ENCODE data around the gene TOM1L2. TPM values are rescaled to one million over a fixed set of nuclear protein-coding genes. Genes with fewer than 3 reads are reported as not detected.
A peak's percentile ranks its signal among the peaks of the same experiment; 100 is the strongest.
"Not testable (repeated sequence)": the region's sequence is repeated elsewhere in the genome, so short reads cannot be mapped to it uniquely, and the experiment has no call there.

Gene TOM1L2
- total RNA-seq, 1 donor from 2014 or later, result 100 TPM

DNA sequence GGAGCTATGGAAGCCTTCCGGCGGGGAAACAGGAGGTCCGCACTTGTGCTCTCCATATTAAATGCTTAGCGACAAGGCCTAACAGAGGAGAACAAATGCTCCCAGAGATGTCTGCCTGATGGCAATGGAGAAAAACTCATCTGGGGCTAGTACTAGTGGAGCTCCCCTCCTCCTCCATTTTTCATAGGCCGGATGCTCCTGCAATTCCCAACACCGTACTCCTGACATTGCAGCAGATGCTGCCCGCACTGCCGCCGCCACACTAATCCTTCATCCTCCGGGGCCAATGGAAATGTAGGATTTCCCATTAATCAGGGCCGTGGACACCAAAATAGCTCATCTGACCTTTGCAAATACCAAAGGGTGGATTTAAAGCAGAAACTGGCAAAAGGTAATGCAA, 27.5 kb downstream of the TOM1L2 start:
- no peak for DNase-seq (ENCODE audit: low read depth)

- no peak for DNase-seq (ENCODE audit: low read depth)
These were observed 28.0 kb downstream of the TOM1L2 start for GRCh38 chr17:17944242-17944641.

DNA sequence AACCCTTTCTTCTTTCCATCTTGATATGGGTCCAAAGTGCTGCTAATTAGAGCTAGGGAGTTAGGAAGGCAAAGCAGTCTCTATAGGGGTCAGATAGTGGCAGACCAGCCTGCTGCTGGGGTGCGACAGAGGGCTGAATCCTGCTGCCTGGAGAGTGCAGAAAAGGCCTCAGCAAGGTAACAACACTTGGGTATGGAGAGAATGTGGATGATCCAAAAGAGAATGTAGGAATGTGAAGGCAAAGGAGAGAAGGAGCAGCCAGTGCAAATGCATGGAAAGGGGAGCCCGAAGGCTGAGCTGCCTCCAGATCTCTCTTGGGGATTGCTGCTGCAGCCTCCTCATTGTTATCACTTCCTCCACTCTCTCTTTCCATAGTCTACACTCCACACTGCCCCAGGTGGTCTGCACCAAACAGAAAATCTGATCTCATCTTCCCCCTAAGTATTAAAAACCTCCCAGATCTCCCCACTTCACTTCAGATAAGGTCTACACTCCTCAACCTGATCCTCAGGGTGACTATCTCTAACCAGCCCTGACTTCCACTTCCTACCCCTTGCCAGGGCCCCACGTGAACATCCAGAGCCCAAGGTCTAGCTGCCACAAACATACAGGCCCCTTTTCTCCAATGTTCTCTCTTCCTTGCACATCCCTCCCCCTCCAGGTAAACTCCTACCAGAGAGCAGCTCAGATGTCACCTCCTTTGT, 28.8 kb downstream of the TOM1L2 start:
- DNase-seq (ENCODE audit: low read depth), result no peak

DNA sequence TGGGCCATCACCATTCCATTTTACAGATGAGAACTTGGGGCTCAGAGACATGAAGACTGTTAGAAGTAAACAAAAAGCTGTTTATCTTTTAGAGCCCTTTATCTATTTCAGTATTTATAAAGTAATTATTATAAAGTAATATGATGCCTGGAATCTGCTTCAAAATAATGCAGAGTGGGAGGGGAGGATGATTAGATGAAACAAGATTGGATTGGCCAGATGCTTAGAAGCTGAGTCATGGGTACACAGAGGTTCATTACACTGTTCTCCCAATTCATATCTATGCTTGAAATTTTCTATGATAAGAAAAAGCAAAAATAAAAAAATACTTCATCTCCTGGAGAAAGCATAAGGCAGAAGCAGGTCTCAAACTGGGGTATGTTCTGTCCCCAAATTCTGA, 29.4 kb downstream of the TOM1L2 start:
- DNase-seq (ENCODE audit: low read depth), result peak; percentile 40

- no peak for DNase-seq (ENCODE audit: low read depth)
These were observed 31.2 kb downstream of the TOM1L2 start for GRCh38 chr17:17941015-17941414.

GRCh38 chr17:17940441-17940911, 31.7 kb downstream of the TOM1L2 start:
- peak; percentile 74 for DNase-seq (ENCODE audit: low read depth)

GRCh38 chr17:17939941-17940340, 32.3 kb downstream of the TOM1L2 start:
- DNase-seq (ENCODE audit: low read depth), result not testable (repeated sequence)

DNA sequence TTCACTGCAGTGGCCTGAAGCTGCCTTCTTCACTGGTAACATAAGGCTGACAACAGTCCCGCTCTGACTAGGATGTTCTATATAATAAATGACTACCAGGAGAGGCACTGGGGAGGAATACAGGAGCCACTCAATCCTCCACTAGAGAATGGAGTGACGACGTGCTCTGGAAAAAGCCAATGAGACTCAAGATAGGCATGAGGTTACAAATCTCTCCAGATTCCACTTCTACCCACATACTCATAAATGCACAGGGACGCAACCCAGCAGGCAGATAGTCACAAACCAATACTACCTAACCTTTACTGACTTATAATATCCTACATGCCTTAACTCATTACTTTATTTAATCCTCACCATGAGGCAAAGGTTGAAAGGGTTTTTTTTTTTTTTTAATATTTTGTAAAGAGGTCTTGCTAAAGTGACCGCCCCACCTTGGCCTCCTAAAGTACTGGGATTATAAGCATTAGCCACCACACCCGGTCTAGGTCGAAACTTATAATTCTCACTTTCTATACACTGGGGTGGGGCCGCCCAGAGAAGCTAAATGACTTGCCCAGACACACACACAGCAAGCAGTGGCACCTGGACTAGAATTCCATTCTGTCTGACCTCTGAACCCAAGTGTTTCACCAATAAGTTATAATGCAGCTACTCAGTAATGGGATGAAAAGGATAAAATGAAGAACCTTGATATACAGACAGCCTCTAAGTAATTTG, 33.7 kb downstream of the TOM1L2 start:
- DNase-seq (ENCODE audit: low read depth), result no peak

GRCh38 chr17:17937958-17938357, 34.2 kb downstream of the TOM1L2 start:
- DNase-seq (ENCODE audit: low read depth), result no peak

DNA sequence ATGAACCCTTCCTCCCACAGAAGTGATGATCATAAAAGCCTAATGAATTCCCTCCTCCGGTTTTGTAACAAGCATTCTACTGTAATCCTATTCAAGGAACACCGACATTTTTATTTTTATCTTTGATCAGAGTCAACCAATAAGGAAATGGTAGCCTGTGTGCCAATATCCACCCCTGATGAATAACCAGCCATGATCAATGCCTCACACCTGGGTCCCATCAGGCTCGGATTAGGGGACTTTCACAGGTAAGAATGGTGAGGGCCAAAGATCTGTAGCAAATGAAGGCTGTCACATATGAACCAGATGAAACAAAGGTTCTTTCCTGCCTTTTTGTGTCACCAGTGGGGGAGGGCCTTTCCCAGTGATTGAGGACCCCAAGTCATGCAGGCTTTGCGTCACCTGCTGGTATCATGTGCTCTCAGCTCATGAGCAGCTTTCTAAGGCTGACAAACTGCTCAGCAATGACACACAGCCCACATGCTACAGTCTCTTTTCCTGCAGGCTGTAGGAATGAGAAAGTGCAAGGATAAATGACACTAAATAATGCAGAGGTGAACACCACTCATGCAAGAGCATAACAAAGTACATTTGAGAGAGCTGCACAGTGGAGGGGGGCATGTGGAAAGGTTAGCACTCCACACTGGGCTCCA, 34.9 kb downstream of the TOM1L2 start:
- DNase-seq (ENCODE audit: low read depth), result peak; percentile 54

DNA sequence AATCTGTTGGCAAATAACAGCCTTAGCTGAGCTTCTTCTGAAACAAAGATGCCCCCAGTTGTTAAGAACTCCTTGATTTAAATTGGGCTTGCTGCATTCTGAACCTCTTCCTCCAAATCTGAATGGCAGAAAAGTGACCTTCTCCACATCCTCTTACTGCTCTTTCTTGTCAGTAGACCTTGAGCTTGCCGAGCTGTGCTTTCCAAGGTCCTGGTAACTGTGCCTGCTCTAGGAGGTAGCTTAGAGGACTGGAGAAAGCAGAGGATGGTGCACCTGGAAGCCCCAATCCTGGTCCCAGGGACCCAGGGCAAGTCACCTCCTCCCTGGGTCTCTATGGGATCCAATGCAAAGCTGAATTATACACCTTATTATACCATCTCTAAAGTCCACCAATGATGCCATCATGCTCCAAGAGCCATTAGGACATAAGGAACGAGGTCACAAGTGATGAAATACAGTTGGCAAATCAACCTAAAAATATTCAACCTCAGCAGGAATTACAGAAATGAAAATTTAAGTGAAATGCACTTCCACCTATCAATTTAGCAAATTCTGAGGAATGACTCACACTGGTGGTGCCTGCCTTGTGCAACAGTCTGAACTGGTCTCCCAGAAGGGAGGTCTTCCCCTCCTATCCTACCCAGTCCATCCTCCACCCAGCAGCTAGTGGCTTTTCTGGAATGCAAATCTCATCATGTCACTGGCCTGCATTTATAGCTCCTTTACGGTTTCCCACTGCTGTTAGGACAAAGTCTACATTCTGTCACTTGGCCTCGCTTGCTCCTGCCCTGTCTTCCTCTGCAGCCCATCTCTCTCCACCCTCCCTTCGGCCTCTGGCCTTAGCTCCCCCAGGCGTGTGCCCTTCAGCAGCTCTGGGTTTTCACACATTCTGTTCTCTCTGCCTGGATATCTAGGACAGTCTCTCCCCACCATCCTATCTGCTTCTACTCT, 36.6 kb downstream of the TOM1L2 start:
- peak; percentile 63 for DNase-seq (ENCODE audit: low read depth)

- DNase-seq (ENCODE audit: low read depth), result no peak
These were observed 37.4 kb downstream of the TOM1L2 start for GRCh38 chr17:17934806-17935205.

DNA sequence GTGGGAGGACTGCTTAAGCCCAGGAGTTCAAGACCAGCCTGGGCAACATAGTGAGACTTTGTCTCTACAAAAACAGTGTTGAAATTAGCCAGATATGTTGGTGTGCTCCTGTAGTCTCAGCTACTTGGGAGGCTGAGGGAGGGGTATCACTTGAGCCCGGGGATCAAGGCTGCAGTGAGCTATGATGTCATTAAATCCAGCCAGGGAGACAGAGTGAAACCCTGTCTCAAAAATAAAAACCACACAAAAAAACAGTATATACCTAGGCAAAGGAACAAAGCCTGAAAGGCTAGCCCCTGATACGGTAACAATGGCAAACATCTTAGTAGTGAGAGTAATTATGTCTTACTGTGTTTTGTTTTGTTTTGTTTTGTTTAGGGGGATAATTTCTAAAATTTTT, 38.0 kb downstream of the TOM1L2 start:
- no peak for DNase-seq (ENCODE audit: low read depth)

DNA sequence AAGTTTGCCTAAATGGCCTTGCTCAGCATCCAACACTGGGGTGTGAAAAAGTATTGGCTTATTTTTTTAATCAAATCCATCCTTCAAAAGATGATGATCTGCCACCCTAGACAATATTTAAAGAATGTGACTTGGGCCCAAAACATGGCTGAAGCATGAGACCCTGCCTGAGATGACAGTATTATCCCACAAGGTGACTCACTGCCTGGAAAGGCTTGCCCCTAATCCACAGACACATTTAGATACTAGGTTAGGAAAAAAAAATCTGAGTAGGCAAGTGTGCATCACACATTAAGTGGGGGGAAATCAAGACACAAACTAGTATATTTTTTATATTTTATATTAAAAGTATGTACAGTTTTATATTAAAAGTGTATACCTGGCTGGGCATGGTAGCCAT, 38.4 kb downstream of the TOM1L2 start:
- DNase-seq (ENCODE audit: low read depth), result peak; percentile 72

GRCh38 chr17:17931159-17931558, 41.0 kb downstream of the TOM1L2 start:
- DNase-seq (ENCODE audit: low read depth), result no peak

GRCh38 chr17:17930674-17931073, 41.5 kb downstream of the TOM1L2 start:
- no peak for DNase-seq (ENCODE audit: low read depth)

DNA sequence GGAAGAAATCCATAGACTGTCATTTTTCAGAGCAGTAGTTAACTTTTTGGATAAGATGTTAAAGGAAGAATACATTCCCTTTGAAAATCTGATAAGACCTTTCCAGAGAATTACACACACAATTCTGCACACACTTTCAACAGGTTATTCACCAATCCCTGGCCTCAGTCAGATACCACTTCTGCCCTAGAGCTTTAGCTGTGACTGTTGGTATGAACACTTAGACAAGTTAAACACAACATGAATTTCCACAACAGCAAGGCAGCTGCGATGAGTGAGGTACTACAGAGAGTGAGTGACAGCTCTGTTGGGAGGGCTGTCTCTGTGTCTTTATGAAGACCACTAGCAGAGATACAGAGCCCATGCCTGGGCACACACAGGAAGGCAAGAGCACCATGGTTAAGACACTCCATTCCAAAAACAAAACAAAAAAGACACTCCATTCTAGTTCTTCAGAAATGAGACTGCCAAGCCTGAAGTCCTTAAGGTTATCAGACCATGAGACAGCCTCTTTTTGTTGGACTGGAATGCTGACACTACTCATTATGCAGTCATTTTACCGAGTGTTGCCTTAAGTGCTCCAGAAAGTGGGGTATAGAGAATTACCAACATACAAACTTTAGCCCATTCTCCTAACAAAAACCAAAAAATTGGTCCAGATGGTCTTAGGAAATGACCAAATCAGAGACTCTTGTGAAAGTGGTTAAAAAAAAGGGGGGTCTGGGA, 42.4 kb downstream of the TOM1L2 start:
- no peak for DNase-seq (ENCODE audit: low read depth)

GRCh38 chr17:17928398-17929287, 43.6 kb downstream of the TOM1L2 start:
- no peak for DNase-seq (ENCODE audit: low read depth)

DNA sequence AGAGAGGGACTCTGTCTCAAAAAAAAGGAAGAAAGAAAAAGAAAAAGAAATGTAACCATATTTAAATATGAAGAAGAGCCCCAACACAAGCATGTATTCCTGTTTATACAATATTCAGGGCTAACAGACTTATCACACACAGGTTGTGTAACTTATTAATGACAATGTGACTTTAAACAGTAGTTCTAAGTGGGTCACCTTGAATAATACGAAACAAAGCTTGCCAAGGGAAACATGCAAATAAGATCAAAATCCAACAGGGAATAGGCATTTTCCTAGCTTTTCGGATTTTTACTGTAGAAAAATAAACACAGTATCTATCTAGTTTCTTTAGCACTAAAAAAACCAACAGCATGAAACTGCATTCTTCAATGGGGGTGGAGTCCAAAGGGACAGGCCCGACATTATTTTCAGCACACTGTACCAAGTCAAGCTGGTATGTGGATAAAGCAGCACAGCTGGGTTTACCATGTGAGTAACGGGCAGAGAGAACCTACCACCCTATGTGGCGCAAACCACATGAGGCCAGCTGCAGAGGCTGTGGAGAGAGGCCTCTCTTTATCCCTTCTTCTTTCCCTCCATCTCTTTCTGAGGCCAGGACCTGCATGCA, 45.3 kb downstream of the TOM1L2 start:
- DNase-seq (ENCODE audit: low read depth), result peak; percentile 91
